Neural progenitor cell (in vitro differentiated cells): ENCODE results near the gene CLDN9. TPM values are rescaled to one million over a fixed set of nuclear protein-coding genes. Genes with fewer than 3 reads are reported as not detected.

ENCODE experiments used
- DNase-seq: peaks from one replicate; pipeline ENCODE4 v3.0.0-alpha.2; 2016; ENCODE audit warnings: low spot score
- H2AFZ ChIP-seq: fragments of 200-600 bp; sonication (generic); replicated peaks from 2 replicates; pipeline ENCODE4 v1.6.1; 2016; ENCODE audit warnings: antibody characterized with exemption
- H3F3A ChIP-seq: fragments of 200-600 bp; sonication (generic); 2 replicates; pipeline ENCODE4 v1.6.1; 2016; ENCODE audit warnings: antibody characterized with exemption, low read depth
- H3K27ac ChIP-seq: fragments of 200-600 bp; sonication (generic); 2 replicates; pipeline ENCODE4 v1.5.1; 2016; ENCODE audit warnings: mild to moderate bottlenecking
- H3K27me3 ChIP-seq: fragments of 200-600 bp; sonication (generic); 2 replicates; pipeline ENCODE4 v1.6.1; 2016; ENCODE audit warnings: mild to moderate bottlenecking, moderate library complexity
- H3K36me3 ChIP-seq: fragments of 200-600 bp; sonication (generic); 2 replicates; pipeline ENCODE4 v1.5.1; 2016
- H3K4me1 ChIP-seq: fragments of 200-600 bp; sonication (generic); 2 replicates; pipeline ENCODE4 v1.6.1; 2016; ENCODE audit warnings: mixed run types
- H3K4me2 ChIP-seq: fragments of 200-600 bp; sonication (generic); 2 replicates; pipeline ENCODE4 v1.6.1; 2016
- H3K4me3 ChIP-seq: fragments of 200-600 bp; sonication (generic); 2 replicates; pipeline ENCODE4 v1.5.1; 2016
- H3K79me2 ChIP-seq: fragments of 200-600 bp; sonication (generic); 2 replicates; pipeline ENCODE4 v1.6.1; 2016; ENCODE audit warnings: low read depth
- H3K9ac ChIP-seq: fragments of 200-600 bp; sonication (generic); 2 replicates; pipeline ENCODE4 v1.6.1; 2016
- H3K9me3 ChIP-seq: fragments of 200-600 bp; sonication (generic); 2 replicates; pipeline ENCODE4 v1.5.1; 2016; ENCODE audit warnings: low read depth
- H4K20me1 ChIP-seq: fragments of 200-600 bp; sonication (generic); 2 replicates; pipeline ENCODE4 v1.6.1; 2016; ENCODE audit warnings: low read depth
- H3K27ac Mint-ChIP-seq: 3 replicates; pipeline ENCODE4 v1.8.0; 2021; ENCODE audit warnings: mixed read lengths
- H3K27me3 Mint-ChIP-seq: 2 replicates; pipeline ENCODE4 v1.8.0; 2022; ENCODE audit warnings: low read depth, mild to moderate bottlenecking, inconsistent platforms, moderate library complexity, mixed read lengths; ENCODE audit not compliant: insufficient read depth
- H3K36me3 Mint-ChIP-seq: 3 replicates; pipeline ENCODE4 v1.8.0; 2021; ENCODE audit warnings: mixed read lengths
- H3K4me1 Mint-ChIP-seq: 3 replicates; pipeline ENCODE4 v1.8.0; 2021; ENCODE audit warnings: mixed read lengths
- H3K4me3 Mint-ChIP-seq: 3 replicates; pipeline ENCODE4 v1.8.0; 2021; ENCODE audit warnings: mild to moderate bottlenecking, moderate library complexity, mixed read lengths
- H3K9me3 Mint-ChIP-seq: 3 replicates; pipeline ENCODE4 v1.8.0; 2020; ENCODE audit warnings: mixed read lengths
- EZH2 ChIP-seq: fragments of 200-600 bp; sonication (generic); IDR thresholded peaks from 2 replicates; pipeline ENCODE4 v1.6.1; 2017; ENCODE audit warnings: antibody characterized with exemption, mild to moderate bottlenecking, moderate library complexity
- EZH2phosphoT487 ChIP-seq: fragments of 200-600 bp; sonication (generic); IDR thresholded peaks from 2 replicates; pipeline ENCODE4 v1.6.1; 2017; ENCODE audit warnings: antibody characterized with exemption
- total RNA-seq: library from RNA; depleted of rRNA; stranded (reverse); fragments of >200 nt; gene quantifications from 2 replicates; pipeline ENCODE4 v1.2.3, GENCODE V29; 2015; ENCODE audit warnings: low replicate concordance
- TF ChIP-seq, protein P1 (sequence below): fragments of 200-600 bp; sonication (generic); IDR thresholded peaks from 2 replicates; pipeline ENCODE4 v1.5.1; 2017; ENCODE audit warnings: antibody characterized with exemption, mild to moderate bottlenecking

Gene CLDN9
- total RNA-seq, 1 donor from 2014 or later = not detected

DNA sequence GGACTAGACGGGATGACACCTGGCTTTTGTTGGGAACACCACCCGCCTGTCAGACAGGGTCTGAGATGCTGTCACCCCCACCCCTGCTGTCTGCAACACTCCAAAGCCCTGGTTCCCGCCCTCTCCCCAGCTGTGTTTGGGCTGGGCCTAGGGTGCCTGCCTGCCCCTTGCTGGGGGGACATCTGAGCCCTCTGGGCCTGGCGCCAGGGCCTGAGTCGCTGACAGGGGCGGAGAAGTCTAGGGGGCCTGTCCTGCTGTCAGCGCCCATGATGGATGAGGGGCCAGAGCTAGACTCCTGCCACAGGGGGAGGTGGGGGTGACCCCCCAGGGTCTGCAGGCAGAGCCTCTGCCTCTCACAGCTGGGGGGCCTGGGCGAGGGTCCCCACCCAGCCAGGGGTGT is 24.9 kb upstream of the CLDN9 start:
- Histone ChIP-seq H2AFZ (no peak overlapping the region), H3K36me3 (no peaks in the 10 kb centered on the region), H3K27ac (no peak overlapping the region), H3F3A (peaks cover 14% of the 10 kb centered on the region), H3K4me1 (peaks cover 4% of the 10 kb centered on the region), H4K20me1 (no peaks in the 10 kb centered on the region), H3K4me3 (no peak overlapping the region), H3K27me3 (peaks cover 7% of the 10 kb centered on the region), H3K9me3 (no peaks in the 10 kb centered on the region), H3K9ac (no peak overlapping the region), H3K4me2 (no peak overlapping the region), H3K79me2 (no peaks in the 10 kb centered on the region)
- H3K36me3 Mint-ChIP-seq = no peaks in the 10 kb centered on the region
- no peak overlapping the region for H3K4me3 Mint-ChIP-seq
- no peak for DNase-seq
- H3K9me3 Mint-ChIP-seq = no peaks in the 10 kb centered on the region
- H3K27me3 Mint-ChIP-seq = peaks cover 5% of the 10 kb centered on the region
- H3K27ac Mint-ChIP-seq = no peak overlapping the region
- no peak for TF ChIP-seq EZH2phosphoT487
- TF ChIP-seq EZH2 = no peak
- TF ChIP-seq, protein P1, sequence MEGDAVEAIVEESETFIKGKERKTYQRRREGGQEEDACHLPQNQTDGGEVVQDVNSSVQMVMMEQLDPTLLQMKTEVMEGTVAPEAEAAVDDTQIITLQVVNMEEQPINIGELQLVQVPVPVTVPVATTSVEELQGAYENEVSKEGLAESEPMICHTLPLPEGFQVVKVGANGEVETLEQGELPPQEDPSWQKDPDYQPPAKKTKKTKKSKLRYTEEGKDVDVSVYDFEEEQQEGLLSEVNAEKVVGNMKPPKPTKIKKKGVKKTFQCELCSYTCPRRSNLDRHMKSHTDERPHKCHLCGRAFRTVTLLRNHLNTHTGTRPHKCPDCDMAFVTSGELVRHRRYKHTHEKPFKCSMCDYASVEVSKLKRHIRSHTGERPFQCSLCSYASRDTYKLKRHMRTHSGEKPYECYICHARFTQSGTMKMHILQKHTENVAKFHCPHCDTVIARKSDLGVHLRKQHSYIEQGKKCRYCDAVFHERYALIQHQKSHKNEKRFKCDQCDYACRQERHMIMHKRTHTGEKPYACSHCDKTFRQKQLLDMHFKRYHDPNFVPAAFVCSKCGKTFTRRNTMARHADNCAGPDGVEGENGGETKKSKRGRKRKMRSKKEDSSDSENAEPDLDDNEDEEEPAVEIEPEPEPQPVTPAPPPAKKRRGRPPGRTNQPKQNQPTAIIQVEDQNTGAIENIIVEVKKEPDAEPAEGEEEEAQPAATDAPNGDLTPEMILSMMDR = no peak
- H3K4me1 Mint-ChIP-seq = peaks cover 3% of the 10 kb centered on the region

GRCh38 chr16:2988590-2989099 is 24.1 kb upstream of the CLDN9 start:
- H3K9ac ChIP-seq = no peak overlapping the region
- H3F3A ChIP-seq = peaks cover 7% of the 10 kb centered on the region
- H3K4me3 Mint-ChIP-seq = no peak overlapping the region
- H3K27me3 ChIP-seq = peaks cover 7% of the 10 kb centered on the region
- no peaks in the 10 kb centered on the region for H3K9me3 ChIP-seq
- H3K36me3 Mint-ChIP-seq = no peaks in the 10 kb centered on the region
- H3K9me3 Mint-ChIP-seq = no peaks in the 10 kb centered on the region
- no peaks in the 10 kb centered on the region for H3K36me3 ChIP-seq
- TF ChIP-seq, protein P1 = no peak
- TF ChIP-seq EZH2 = no peak
- TF ChIP-seq EZH2phosphoT487 = no peak
- H3K4me2 ChIP-seq = no peak overlapping the region
- no peaks in the 10 kb centered on the region for H3K79me2 ChIP-seq
- H2AFZ ChIP-seq = no peak overlapping the region
- no peak overlapping the region for H3K27ac Mint-ChIP-seq
- H4K20me1 ChIP-seq = no peaks in the 10 kb centered on the region
- H3K4me3 ChIP-seq = no peak overlapping the region
- no peak overlapping the region for H3K27ac ChIP-seq
- DNase-seq = no peak
- H3K4me1 ChIP-seq = peaks cover 4% of the 10 kb centered on the region
- peaks cover 5% of the 10 kb centered on the region for H3K27me3 Mint-ChIP-seq
- H3K4me1 Mint-ChIP-seq = no peaks in the 10 kb centered on the region

DNA sequence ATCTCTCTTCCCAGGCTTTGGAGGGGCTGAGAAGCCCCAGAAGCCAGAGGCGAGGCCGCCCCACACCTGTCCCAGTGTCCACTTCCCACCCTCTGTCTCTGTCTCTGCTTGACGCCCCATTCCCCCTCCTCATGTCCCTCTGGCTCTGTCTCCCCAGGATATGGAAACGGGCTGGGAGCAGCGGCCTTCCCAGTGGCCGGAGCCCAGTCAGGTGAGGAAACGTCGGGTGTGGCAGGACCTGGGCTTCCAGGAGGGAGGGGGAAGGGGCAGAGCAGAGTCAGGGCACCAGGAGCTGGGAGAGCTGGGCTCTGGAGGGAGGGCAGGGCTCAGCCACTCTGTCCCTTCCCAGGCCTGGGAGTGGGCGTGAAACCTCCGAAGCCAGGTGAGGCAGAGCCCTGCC is 21.8 kb upstream of the CLDN9 start:
- H3K36me3 ChIP-seq = no peaks in the 10 kb centered on the region
- no peak overlapping the region for H2AFZ ChIP-seq
- Mint-ChIP-seq H3K27ac (no peak overlapping the region), H3K4me1 (no peaks in the 10 kb centered on the region), H3K4me3 (no peak overlapping the region), H3K36me3 (no peaks in the 10 kb centered on the region), H3K27me3 (peaks cover 2% of the 10 kb centered on the region), H3K9me3 (no peaks in the 10 kb centered on the region)
- no peak overlapping the region for H3K4me2 ChIP-seq
- H3K9me3 ChIP-seq = no peaks in the 10 kb centered on the region
- no peak for TF ChIP-seq EZH2phosphoT487
- TF ChIP-seq, protein P1 = no peak
- no peak for TF ChIP-seq EZH2
- H3K79me2 ChIP-seq = no peaks in the 10 kb centered on the region
- no peak for DNase-seq
- no peaks in the 10 kb centered on the region for H3K27me3 ChIP-seq
- H3K4me3 ChIP-seq = no peak overlapping the region
- H3K9ac ChIP-seq = no peak overlapping the region
- H3K4me1 ChIP-seq = peaks cover 4% of the 10 kb centered on the region
- no peaks in the 10 kb centered on the region for H3F3A ChIP-seq
- H4K20me1 ChIP-seq = no peaks in the 10 kb centered on the region
- no peak overlapping the region for H3K27ac ChIP-seq
